T-cell (primary cell): ENCODE results near the gene LIN37. TPM values are rescaled to one million over a fixed set of nuclear protein-coding genes. Genes with fewer than 3 reads are reported as not detected.
A peak's percentile ranks its signal among the peaks of the same experiment; 100 is the strongest.

Experiments
- ATAC-seq, 4 experiments: fragments of 200-7000 bp in 3 of 4; fragments of 150-1000 bp in 1 of 4; cut with Tn5 transposase; replicated peaks in 1 of 4; 1 replicate in 3 of 4; 2 replicates in 1 of 4; pipeline ENCODE4 v1.10.0; 2021; ENCODE audit warnings: moderate library complexity in 3 of 4, mild to moderate bottlenecking in 2 of 4, moderate number of reproducible peaks in 1 of 4
- CTCF ChIA-PET, 2 donors: fragments of 300-600 bp; sonication (Branson Sonifier 250); formaldehyde crosslinking; loops; one replicate each; lab custom pipeline; 2022; ENCODE audit warnings: antibody characterized with exemption in 2 of 2; lab: Charles Lee
- POLR2A ChIA-PET, 2 donors: fragments of 300-600 bp; sonication (Branson Sonifier 250); formaldehyde crosslinking; loops; one replicate each; lab custom pipeline; 2022; ENCODE audit warnings: antibody characterized with exemption in 2 of 2; lab: Charles Lee
- DNase-seq, 35 experiments: peaks; one replicate each; pipeline versions ENCODE4 v3.0.0 to v3.0.0-alpha.2; 2013 to 2023
- H3K27ac ChIP-seq: one replicate; pipeline ENCODE4 v1.5.1; 2013; ENCODE audit warnings: low read length
- H3K27me3 ChIP-seq, 2 experiments: replicated peaks in 1 of 2; 1 replicate in 1 of 2; 2 replicates in 1 of 2; pipeline versions ENCODE4 v1.6.1 to v1.7.0; 2013; ENCODE audit warnings: low read length in 1 of 2, mixed read lengths in 1 of 2; ENCODE audit not compliant: control insufficient read depth in 2 of 2, insufficient read depth in 2 of 2; ENCODE audit errors: extremely low read depth in 1 of 2
- H3K36me3 ChIP-seq, 2 donors: 1 replicate in 1 of 2; 2 replicates in 1 of 2; pipeline versions ENCODE4 v1.6.1 to v1.7.0; 2013; ENCODE audit warnings: low read length in 1 of 2; ENCODE audit not compliant: control insufficient read depth in 2 of 2, insufficient read depth in 1 of 2; ENCODE audit errors: extremely low read depth in 1 of 2
- H3K4me1 ChIP-seq, 2 experiments: 1 replicate in 1 of 2; 2 replicates in 1 of 2; pipeline versions ENCODE4 v1.6.1 to v1.7.0; 2013; ENCODE audit warnings: low read length in 2 of 2, mixed read lengths in 1 of 2; ENCODE audit not compliant: insufficient read depth in 2 of 2, control insufficient read depth in 1 of 2; ENCODE audit errors: extremely low read depth in 1 of 2
- H3K4me3 ChIP-seq, 2 donors: 1 replicate in 1 of 2; 2 replicates in 1 of 2; pipeline versions ENCODE4 v1.5.1 to v1.7.0; 2013; ENCODE audit warnings: mild to moderate bottlenecking in 2 of 2, low read length in 1 of 2, moderate library complexity in 1 of 2; ENCODE audit not compliant: control insufficient read depth in 1 of 2; ENCODE audit errors: extremely low read depth in 1 of 2
- H3K9me3 ChIP-seq: 2 replicates; pipeline ENCODE4 v1.7.0; 2013
- H3K27ac Mint-ChIP-seq, 2 donors: one replicate each; pipeline ENCODE4 v1.8.0; 2020 to 2021; ENCODE audit warnings: mild to moderate bottlenecking in 2 of 2, mixed read lengths in 2 of 2
- H3K27me3 Mint-ChIP-seq, 2 donors: one replicate each; pipeline ENCODE4 v1.8.0; 2021 to 2022; ENCODE audit warnings: mixed read lengths in 2 of 2
- H3K36me3 Mint-ChIP-seq: one replicate; pipeline ENCODE4 v1.8.0; 2021; ENCODE audit warnings: mixed read lengths
- H3K4me1 Mint-ChIP-seq, 3 donors: one replicate each; pipeline ENCODE4 v1.8.0; 2020 to 2022; ENCODE audit warnings: mixed read lengths in 3 of 3, mild to moderate bottlenecking in 1 of 3
- H3K4me3 Mint-ChIP-seq, 3 donors: one replicate each; pipeline ENCODE4 v1.8.0; 2020 to 2022; ENCODE audit warnings: mild to moderate bottlenecking in 3 of 3, mixed read lengths in 3 of 3, moderate library complexity in 3 of 3
- H3K9me3 Mint-ChIP-seq, 3 donors: one replicate each; pipeline ENCODE4 v1.8.0; 2020 to 2022; ENCODE audit warnings: mixed read lengths in 3 of 3
- WGBS: methylation state at CpG from one replicate; pipeline ENCODE4 v1.1.5; 2013; ENCODE audit warnings: missing lambda C conversion rate; ENCODE audit not compliant: insufficient coverage; 5-methylcytosine and 5-hydroxymethylcytosine counted together
- total RNA-seq, 35 experiments: library from RNA in 6 of 35; stranded (reverse) in 6 of 35; fragments of 120-200 nt in 1 of 35; gene quantifications; one replicate each; pipeline versions ENCODE4 v1.2.1 to v1.2.4 and lab custom pipeline; 2013 to 2026

Gene LIN37
- total RNA-seq (10 to 100 TPM; 11.8 to 23.6 (median 22.8) TPM), total RNA-seq (lab: John Stamatoyannopoulos, UW) (1.1 to 7.7 (median 3.0) reads per million in 29 experiments)
- 12.8 TPM for total RNA-seq (2013)

- WGBS: under 1% methylated on average over 19 of the region's 45 CpGs
- no peaks in the 10 kb centered on the region for H3K9me3 Mint-ChIP-seq
- peak within 1 kb of the TSS; percentile 95 to 97 (median 96) for H3K4me3 Mint-ChIP-seq
- H3K27ac Mint-ChIP-seq: peak within 1 kb of the TSS; percentile 95 to 97
- DNase-seq (peak; percentile 95 to 100 (median 99)), ATAC-seq (peak; percentile 72 to 75 (median 73))
- ChIA-PET POLR2A (interaction anchor here (0.6 to 1.1 kb wide), 4 partner anchors 24 to 100 kb away, joined by 3 to 5 read pairs (median 4); partner anchors contain the start of gene COX6B1 (in 1 of the 2)), CTCF (interaction anchor here in 1 of 2 donors (0.6 to 1.0 kb wide), 10 partner anchors 34 to 607 kb away, joined by 3 to 5 read pairs (median 4); partner anchors contain the start of gene COX6B1)
- peak within 1 kb of the TSS; percentile 74 for H3K27ac ChIP-seq
- H3K36me3 Mint-ChIP-seq: peaks cover 10% of the 10 kb centered on the region
- peak within 1 kb of the TSS; percentile 95 to 98 for H3K4me3 ChIP-seq
- peaks cover 39 to 53% (median 43%) of the 10 kb centered on the region in 3 donors for H3K4me1 Mint-ChIP-seq
- no peaks in the 10 kb centered on the region for H3K27me3 Mint-ChIP-seq
- H3K9me3 ChIP-seq: no peaks in the 10 kb centered on the region
- H3K36me3 ChIP-seq: peaks cover 0 to 16% of the 10 kb centered on the region in 2 donors
- peaks cover 18 to 54% of the 10 kb centered on the region in 2 experiments for H3K4me1 ChIP-seq
- peaks cover 0 to 3% of the 10 kb centered on the region in 2 experiments for H3K27me3 ChIP-seq
These were observed at the start of gene LIN37 for GRCh38 chr19:35748106-35749020. Gene LIN37, plus strand, starts transcription at chr19:35748576. Its CDS starts 149 bp downstream, at chr19:35748725.

- peak overlapping the region; percentile 62 to 76 for H3K4me3 ChIP-seq
- H3K4me1 ChIP-seq: peaks cover 0 to 16% of the 10 kb centered on the region in 2 experiments
- ATAC-seq (peak; percentile 99 to 100 (median 100)), DNase-seq (peak; percentile 77 to 97 (median 91))
- no peaks in the 10 kb centered on the region for H3K36me3 ChIP-seq
- Mint-ChIP-seq H3K4me1 (peaks cover 4 to 6% (median 5%) of the 10 kb centered on the region in 3 donors), H3K27ac (peak overlapping the region; percentile 90 to 97), H3K27me3 (peaks cover 0 to 2% of the 10 kb centered on the region in 2 donors), H3K9me3 (no peaks in the 10 kb centered on the region), H3K36me3 (no peaks in the 10 kb centered on the region), H3K4me3 (peak overlapping the region; percentile 85 to 97 (median 95))
- H3K27ac ChIP-seq: peak overlapping the region; percentile 40
- H3K9me3 ChIP-seq: no peaks in the 10 kb centered on the region
- CTCF ChIA-PET: interaction anchor here in 1 of 2 donors (0.6 to 1.3 kb wide), 7 partner anchors 9 to 43 kb away, joined by 3 to 18 read pairs (median 4); partner anchors contain the start of genes PSENEN and U2AF1L4
- WGBS: under 1% methylated on average over 47 of the region's 50 CpGs
- peaks cover 0 to 7% of the 10 kb centered on the region in 2 experiments for H3K27me3 ChIP-seq
- POLR2A ChIA-PET: no interaction called here
These were observed 46.0 kb upstream of the LIN37 start for GRCh38 chr19:35702223-35703012.

GRCh38 chr19:35703343-35703742 is 45.0 kb upstream of the LIN37 start:
- CTCF ChIA-PET: interaction anchor here in 1 of 2 donors (0.6 to 1.3 kb wide), 2 partner anchors 11 to 33 kb away, joined by 4 read pairs; no protein-coding TSS in a partner anchor
- Mint-ChIP-seq H3K27ac (no peak overlapping the region), H3K9me3 (no peaks in the 10 kb centered on the region), H3K4me3 (peak overlapping the region in 2 of 3 donors; percentile 85 to 97), H3K27me3 (peaks cover 0 to 2% of the 10 kb centered on the region in 2 donors), H3K4me1 (peaks cover 4 to 6% (median 5%) of the 10 kb centered on the region in 3 donors), H3K36me3 (no peaks in the 10 kb centered on the region)
- no peak for DNase-seq
- Histone ChIP-seq H3K36me3 (no peaks in the 10 kb centered on the region), H3K9me3 (no peaks in the 10 kb centered on the region), H3K4me1 (peaks cover 0 to 16% of the 10 kb centered on the region in 2 experiments), H3K27ac (no peak overlapping the region), H3K4me3 (no peak overlapping the region), H3K27me3 (peaks cover 0 to 7% of the 10 kb centered on the region in 2 experiments)
- whole genome bisulfite sequencing: 72% methylated on average over 4 of the region's 9 CpGs
- POLR2A ChIA-PET: no interaction called here
- no peak for ATAC-seq

- H3K9me3 Mint-ChIP-seq: no peaks in the 10 kb centered on the region
- H3K27me3 Mint-ChIP-seq: peaks cover 0 to 2% of the 10 kb centered on the region in 2 donors
- no peaks in the 10 kb centered on the region for H3K9me3 ChIP-seq
- ChIA-PET CTCF (no interaction called here), POLR2A (no interaction called here)
- WGBS: 56% methylated on average over 22 of the region's 24 CpGs
- peaks cover 0 to 7% of the 10 kb centered on the region in 2 experiments for H3K27me3 ChIP-seq
- no peak within 1 kb of the TSS for H3K4me3 ChIP-seq
- ATAC-seq (no peak), DNase-seq (no peak)
- H3K4me1 Mint-ChIP-seq: peaks cover 4 to 6% (median 5%) of the 10 kb centered on the region in 3 donors
- no peaks in the 10 kb centered on the region for H3K36me3 Mint-ChIP-seq
- peaks cover 0 to 16% of the 10 kb centered on the region in 2 experiments for H3K4me1 ChIP-seq
- no peaks in the 10 kb centered on the region for H3K36me3 ChIP-seq
- no peak within 1 kb of the TSS for H3K27ac ChIP-seq
- H3K27ac Mint-ChIP-seq: no peak within 1 kb of the TSS
- H3K4me3 Mint-ChIP-seq: no peak within 1 kb of the TSS
These were observed 44.2 kb upstream of the LIN37 start, which contains the start of gene ZBTB32 for GRCh38 chr19:35704218-35704617. Gene ZBTB32, plus strand, starts transcription at chr19:35704558. Its CDS starts 10,069 bp downstream, at chr19:35714627.

- 100% methylated on average over 1 of the region's 1 CpG for WGBS
- H3K9me3 ChIP-seq: no peaks in the 10 kb centered on the region
- no peak overlapping the region for H3K4me3 ChIP-seq
- H3K36me3 ChIP-seq: no peaks in the 10 kb centered on the region
- Mint-ChIP-seq H3K4me3 (no peak overlapping the region), H3K4me1 (peaks cover 19 to 30% (median 29%) of the 10 kb centered on the region in 3 donors), H3K27ac (no peak overlapping the region), H3K9me3 (no peaks in the 10 kb centered on the region), H3K36me3 (no peaks in the 10 kb centered on the region), H3K27me3 (no peaks in the 10 kb centered on the region)
- ChIA-PET CTCF (interaction anchor here in 1 of 2 donors (0.5 to 0.7 kb wide), 2 partner anchors 16 to 488 kb away, joined by 3 read pairs; no protein-coding TSS in a partner anchor), POLR2A (no interaction called here)
- ATAC-seq (no peak), DNase-seq (no peak)
- H3K27ac ChIP-seq: no peak overlapping the region
- H3K27me3 ChIP-seq: no peaks in the 10 kb centered on the region
- peaks cover 5 to 33% of the 10 kb centered on the region in 2 experiments for H3K4me1 ChIP-seq
These were observed 40.0 kb upstream of the LIN37 start for GRCh38 chr19:35708391-35708790.
